ENCODE data around the gene DEFB119.

DNA sequence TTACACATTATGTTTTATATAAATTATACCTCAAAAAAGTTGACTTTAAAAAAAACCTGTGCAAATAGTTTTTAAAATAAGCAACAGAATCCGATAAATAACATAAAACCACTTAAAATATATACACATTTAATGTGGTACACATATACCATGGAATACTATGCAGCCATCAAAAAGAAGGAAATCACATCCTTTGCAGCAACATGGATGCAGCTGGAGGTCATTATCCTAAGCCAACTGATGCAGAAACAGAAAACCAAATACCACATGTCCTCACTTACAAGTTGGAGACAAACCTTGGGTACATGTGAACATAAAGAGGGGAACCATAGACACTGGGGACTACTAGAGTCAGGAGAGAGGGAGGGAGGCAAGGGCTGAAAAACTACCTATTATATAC, 19.6 kb upstream of the DEFB119 start:
- TF ChIP-seq, protein P1, sequence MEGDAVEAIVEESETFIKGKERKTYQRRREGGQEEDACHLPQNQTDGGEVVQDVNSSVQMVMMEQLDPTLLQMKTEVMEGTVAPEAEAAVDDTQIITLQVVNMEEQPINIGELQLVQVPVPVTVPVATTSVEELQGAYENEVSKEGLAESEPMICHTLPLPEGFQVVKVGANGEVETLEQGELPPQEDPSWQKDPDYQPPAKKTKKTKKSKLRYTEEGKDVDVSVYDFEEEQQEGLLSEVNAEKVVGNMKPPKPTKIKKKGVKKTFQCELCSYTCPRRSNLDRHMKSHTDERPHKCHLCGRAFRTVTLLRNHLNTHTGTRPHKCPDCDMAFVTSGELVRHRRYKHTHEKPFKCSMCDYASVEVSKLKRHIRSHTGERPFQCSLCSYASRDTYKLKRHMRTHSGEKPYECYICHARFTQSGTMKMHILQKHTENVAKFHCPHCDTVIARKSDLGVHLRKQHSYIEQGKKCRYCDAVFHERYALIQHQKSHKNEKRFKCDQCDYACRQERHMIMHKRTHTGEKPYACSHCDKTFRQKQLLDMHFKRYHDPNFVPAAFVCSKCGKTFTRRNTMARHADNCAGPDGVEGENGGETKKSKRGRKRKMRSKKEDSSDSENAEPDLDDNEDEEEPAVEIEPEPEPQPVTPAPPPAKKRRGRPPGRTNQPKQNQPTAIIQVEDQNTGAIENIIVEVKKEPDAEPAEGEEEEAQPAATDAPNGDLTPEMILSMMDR (IDR thresholded peaks at IDR 0.05), result no peak
- TF ChIP-seq POLR2A (IDR thresholded peaks at IDR 0.05), result no peak
